HepG2 (cell line): ENCODE measurements around the gene OR2W1. TPM values are rescaled to one million over a fixed set of nuclear protein-coding genes. Genes with fewer than 3 reads are reported as not detected.

Source experiments
- DNMT3B ChIP-seq: conservative IDR thresholded peaks from 2 replicates; pipeline ENCODE4 v1.6.1; 2016; ENCODE audit warnings: missing biosample characterization, control low read depth
- GTF3A ChIP-seq: sonication (generic); formaldehyde crosslinking; conservative IDR thresholded peaks from 2 replicates; pipeline ENCODE4 v1.4.0; 2020; ENCODE audit warnings: mild to moderate bottlenecking, missing genetic modification reagents
- HOMEZ ChIP-seq: IDR thresholded peaks from 2 replicates; pipeline ENCODE4 v1.6.1; 2016; ENCODE audit warnings: low read depth
- KDM2A ChIP-seq: sonication (generic); formaldehyde crosslinking; IDR thresholded peaks from 2 replicates; pipeline ENCODE4 v1.4.0; 2020; ENCODE audit warnings: low read depth, missing genetic modification reagents, borderline replicate concordance
- MYNN ChIP-seq: sonication (generic); formaldehyde crosslinking; IDR thresholded peaks from 2 replicates; pipeline ENCODE4 v1.4.0; 2020; ENCODE audit warnings: mild to moderate bottlenecking, low read depth, missing genetic modification reagents
- NFE2L1 ChIP-seq: sonication (generic); formaldehyde crosslinking; IDR thresholded peaks from 2 replicates; pipeline ENCODE4 v1.4.0; 2020; ENCODE audit warnings: missing genetic modification reagents, mild to moderate bottlenecking, borderline replicate concordance
- PRDM10 ChIP-seq: sonication (generic); formaldehyde crosslinking; IDR thresholded peaks from 2 replicates; pipeline ENCODE4 v1.4.0; 2020; ENCODE audit warnings: low read depth, missing genetic modification reagents
- STAG1 ChIP-seq: sonication (generic); formaldehyde crosslinking; IDR thresholded peaks from 2 replicates; pipeline ENCODE4 v1.4.0; 2020; ENCODE audit warnings: missing genetic modification reagents
- TFAP4 ChIP-seq: sonication (generic); IDR thresholded peaks from 2 replicates; pipeline ENCODE4 v1.6.1; 2016; ENCODE audit warnings: low read depth, borderline replicate concordance
- ZBTB3 ChIP-seq: sonication (generic); formaldehyde crosslinking; IDR thresholded peaks from 2 replicates; pipeline ENCODE4 v1.4.0; 2020; ENCODE audit warnings: low read depth, mild to moderate bottlenecking, moderate library complexity, missing genetic modification reagents, borderline replicate concordance
- ZNF136 ChIP-seq: sonication (generic); formaldehyde crosslinking; IDR thresholded peaks from 2 replicates; pipeline ENCODE4 v1.8.1; 2022; ENCODE audit warnings: low read depth, mild to moderate bottlenecking, moderate library complexity, missing genetic modification reagents
- ZNF414 ChIP-seq: sonication (generic); formaldehyde crosslinking; IDR thresholded peaks from 2 replicates; pipeline ENCODE4 v1.5.0; 2020; ENCODE audit warnings: missing genetic modification reagents
- ZNF446 ChIP-seq: sonication (generic); formaldehyde crosslinking; IDR thresholded peaks from 2 replicates; pipeline ENCODE4 v1.5.0; 2020; ENCODE audit warnings: mild to moderate bottlenecking, missing genetic modification reagents
- ZNF530 ChIP-seq: sonication (generic); formaldehyde crosslinking; IDR thresholded peaks from 2 replicates; pipeline ENCODE4 v1.5.0; 2020; ENCODE audit warnings: low read depth, mild to moderate bottlenecking, missing genetic modification reagents
- ZNF557 ChIP-seq: sonication (generic); formaldehyde crosslinking; IDR thresholded peaks from 2 replicates; pipeline ENCODE4 v1.4.0; 2020; ENCODE audit warnings: missing genetic modification reagents
- ZNF574 ChIP-seq: sonication (generic); formaldehyde crosslinking; IDR thresholded peaks from 2 replicates; pipeline ENCODE4 v1.4.0; 2020; ENCODE audit warnings: missing genetic modification reagents
- ZNF615 ChIP-seq: sonication (generic); formaldehyde crosslinking; IDR thresholded peaks from 2 replicates; pipeline ENCODE4 v1.5.0; 2020; ENCODE audit warnings: mild to moderate bottlenecking, missing genetic modification reagents, borderline replicate concordance
- ZSCAN29 ChIP-seq: sonication (generic); formaldehyde crosslinking; conservative IDR thresholded peaks from 2 replicates; pipeline ENCODE4 v1.4.0; 2020; ENCODE audit warnings: mild to moderate bottlenecking, missing genetic modification reagents
- polyA plus RNA-seq, 8 experiments: library from polyadenylated mRNA; depleted of rRNA in 3 of 8; stranded (reverse) in 7 of 8; unstranded in 1 of 8; fragments of >200 nt; fragmentation: Illumina TruSeq in 4 of 8; extraction: Trizol in 4 of 8; gene quantifications; 2 replicates each; pipeline versions ENCODE4 v1.2.1 to v1.2.3, GENCODE V29; 2011 to 2016; ENCODE audit warnings: low read depth in 4 of 8, missing spikeins in 1 of 8, mixed read lengths in 1 of 8; ENCODE audit not compliant: insufficient read depth in 1 of 8
- total RNA-seq, 5 experiments: library from RNA; depleted of rRNA; stranded (reverse); fragments of >200 nt; fragmentation: Illumina TruSeq; extraction: Trizol; gene quantifications; 2 replicates each; pipeline ENCODE4 v1.2.3, GENCODE V29; 2016; ENCODE audit warnings: low read depth in 1 of 5

The OR2W1 gene
- total and polyA plus RNA-seq, 2 of the 13 experiments (the other 11 are each of a cell fraction or from before 2014, with no cell fraction given) = not detected

- TF ChIP-seq HOMEZ (CRISPR knock-in tag) = peak; percentile 74
- TF ChIP-seq MYNN (CRISPR knock-in tag) = no peak
- TF ChIP-seq ZNF615 (CRISPR knock-in tag) = no peak
- no peak for TF ChIP-seq ZNF530 (CRISPR knock-in tag)
- TF ChIP-seq ZNF136 = peak; percentile 91
- no peak; the same call in 1 of the 2 replicates for TF ChIP-seq TFAP4
- TF ChIP-seq DNMT3B = peak; percentile 86
- TF ChIP-seq NFE2L1 (CRISPR knock-in tag) = no peak
- peak; percentile 98 for TF ChIP-seq KDM2A (CRISPR knock-in tag)
- TF ChIP-seq ZNF557 (CRISPR knock-in tag) = no peak
- TF ChIP-seq ZNF574 (CRISPR knock-in tag) = peak; percentile 98
- peak; percentile 85; the same call in 1 of the 2 replicates for TF ChIP-seq ZNF446 (CRISPR knock-in tag)
- TF ChIP-seq PRDM10 (CRISPR knock-in tag) = 0 out of 2 replicates have a peak, but pooled peaks have one; percentile 23
- TF ChIP-seq STAG1 (CRISPR knock-in tag) = peak; percentile 90
- 0 out of 2 replicates have a peak, but pooled peaks have one; percentile 52 for TF ChIP-seq ZNF414 (CRISPR knock-in tag)
- TF ChIP-seq ZBTB3 (CRISPR knock-in tag) = no peak
- TF ChIP-seq GTF3A = 0 out of 2 replicates have a peak, but pooled peaks have one; percentile 16
- 0 out of 2 replicates have a peak, but pooled peaks have one; percentile 62 for TF ChIP-seq ZSCAN29
These were observed 28.2 kb downstream of the OR2W1 start (continued) for GRCh38 chr6:29016559-29017427.
